ENCODE results near the gene FCN2. TPM values are rescaled to one million over a fixed set of nuclear protein-coding genes. Genes with fewer than 3 reads are reported as not detected.

Gene FCN2
- total RNA-seq, 2 donors from 2014 or later, result not detected

DNA sequence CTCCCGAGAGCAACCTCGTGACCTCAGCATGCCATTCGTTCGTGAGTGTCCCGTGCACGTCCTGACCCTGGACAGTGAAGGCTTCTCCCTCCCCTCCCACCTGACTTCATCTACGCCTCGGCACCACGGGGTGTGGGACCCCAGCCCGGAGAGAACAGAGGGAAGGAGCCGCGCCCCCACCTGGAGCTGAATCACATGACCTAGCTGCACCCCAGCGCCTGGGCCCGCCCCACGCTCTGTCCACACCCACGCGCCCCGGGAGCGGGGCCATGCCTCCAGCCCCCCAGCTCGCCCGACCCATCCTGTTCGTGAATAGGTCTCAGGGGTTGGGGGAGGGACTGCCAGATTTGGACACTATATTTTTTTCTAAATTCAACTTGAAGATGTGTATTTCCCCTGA lies 38.3 kb upstream of the FCN2 start:
- H3K4me1 ChIP-seq (ENCODE audit: control insufficient read depth in 1 of 2, low read depth in 2 of 2), result no peaks in the 10 kb centered on the region
- H3K27ac ChIP-seq, result no peak overlapping the region
- H3K9me3 ChIP-seq, result no peaks in the 10 kb centered on the region
- no peak overlapping the region for H3K4me3 ChIP-seq
- DNase-seq (ENCODE audit: low spot score), result no peak
- TF ChIP-seq, protein P1, sequence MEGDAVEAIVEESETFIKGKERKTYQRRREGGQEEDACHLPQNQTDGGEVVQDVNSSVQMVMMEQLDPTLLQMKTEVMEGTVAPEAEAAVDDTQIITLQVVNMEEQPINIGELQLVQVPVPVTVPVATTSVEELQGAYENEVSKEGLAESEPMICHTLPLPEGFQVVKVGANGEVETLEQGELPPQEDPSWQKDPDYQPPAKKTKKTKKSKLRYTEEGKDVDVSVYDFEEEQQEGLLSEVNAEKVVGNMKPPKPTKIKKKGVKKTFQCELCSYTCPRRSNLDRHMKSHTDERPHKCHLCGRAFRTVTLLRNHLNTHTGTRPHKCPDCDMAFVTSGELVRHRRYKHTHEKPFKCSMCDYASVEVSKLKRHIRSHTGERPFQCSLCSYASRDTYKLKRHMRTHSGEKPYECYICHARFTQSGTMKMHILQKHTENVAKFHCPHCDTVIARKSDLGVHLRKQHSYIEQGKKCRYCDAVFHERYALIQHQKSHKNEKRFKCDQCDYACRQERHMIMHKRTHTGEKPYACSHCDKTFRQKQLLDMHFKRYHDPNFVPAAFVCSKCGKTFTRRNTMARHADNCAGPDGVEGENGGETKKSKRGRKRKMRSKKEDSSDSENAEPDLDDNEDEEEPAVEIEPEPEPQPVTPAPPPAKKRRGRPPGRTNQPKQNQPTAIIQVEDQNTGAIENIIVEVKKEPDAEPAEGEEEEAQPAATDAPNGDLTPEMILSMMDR (IDR thresholded peaks at IDR 0.05), result no peak
- no peak for ATAC-seq (ENCODE audit: insufficient number of reproducible peaks, low FRiP score, low read depth)
- peaks cover 44% of the 10 kb centered on the region for H3K36me3 ChIP-seq
- H3K27me3 ChIP-seq (replicated peaks; ENCODE audit: insufficient read depth), result no peaks in the 10 kb centered on the region

DNA sequence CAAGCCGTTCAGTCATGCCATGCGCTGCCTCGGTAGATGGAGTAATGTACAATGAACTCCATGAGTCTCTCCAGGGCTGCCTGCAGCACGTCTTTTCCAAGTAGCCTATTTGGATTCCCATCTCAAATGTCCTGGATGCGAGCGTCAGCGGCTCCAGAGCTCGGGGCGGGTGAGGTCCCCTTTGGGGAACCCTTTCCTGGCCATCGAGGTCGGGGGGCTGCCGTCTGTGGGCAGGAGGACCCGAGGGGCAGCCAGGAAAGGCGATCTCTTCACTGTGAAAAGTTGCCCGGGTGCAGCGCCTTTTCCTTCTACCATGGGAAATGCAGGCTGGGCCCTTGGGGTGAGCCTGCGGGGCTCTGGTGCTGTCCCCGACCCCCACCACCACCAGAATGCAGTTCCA lies 36.9 kb upstream of the FCN2 start:
- Histone ChIP-seq H3K27ac (no peak overlapping the region), H3K36me3 (peaks cover 32% of the 10 kb centered on the region), H3K4me1 (ENCODE audit: control insufficient read depth in 1 of 2, low read depth in 2 of 2) (no peaks in the 10 kb centered on the region), H3K4me3 (no peak overlapping the region), H3K9me3 (no peaks in the 10 kb centered on the region), H3K27me3 (replicated peaks; ENCODE audit: insufficient read depth) (no peaks in the 10 kb centered on the region)
- DNase-seq (ENCODE audit: low spot score), result no peak
- TF ChIP-seq, protein P1 (IDR thresholded peaks at IDR 0.05), result no peak
- ATAC-seq (ENCODE audit: insufficient number of reproducible peaks, low FRiP score, low read depth), result no peak

DNA sequence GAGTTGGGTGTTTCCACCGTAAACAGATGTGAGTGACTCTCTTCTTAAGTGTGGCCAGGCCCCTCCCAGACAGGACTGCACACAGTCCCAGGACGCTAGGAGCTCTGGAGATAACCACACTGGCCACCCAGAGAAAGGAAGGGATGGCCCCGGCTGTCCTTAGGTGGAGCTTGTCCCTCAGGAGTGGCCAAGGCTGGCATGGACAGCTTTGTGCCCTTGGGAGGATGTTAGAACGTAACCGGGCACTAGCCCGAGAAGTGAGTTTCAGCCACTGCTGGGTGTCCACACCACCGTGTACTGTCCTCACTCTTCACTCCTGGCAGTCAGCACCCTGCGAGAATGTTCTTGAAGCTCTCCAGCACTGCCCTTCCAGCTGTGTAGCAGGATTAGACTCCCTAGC lies 35.8 kb upstream of the FCN2 start:
- Histone ChIP-seq H3K27me3 (replicated peaks; ENCODE audit: insufficient read depth) (no peaks in the 10 kb centered on the region), H3K4me3 (no peak overlapping the region), H3K9me3 (no peaks in the 10 kb centered on the region), H3K4me1 (ENCODE audit: control insufficient read depth in 1 of 2, low read depth in 2 of 2) (no peaks in the 10 kb centered on the region), H3K27ac (no peak overlapping the region), H3K36me3 (peaks cover 27% of the 10 kb centered on the region)
- TF ChIP-seq, protein P1 (IDR thresholded peaks at IDR 0.05), result no peak
- ATAC-seq (ENCODE audit: insufficient number of reproducible peaks, low FRiP score, low read depth) (no peak), DNase-seq (ENCODE audit: low spot score) (no peak)

DNA sequence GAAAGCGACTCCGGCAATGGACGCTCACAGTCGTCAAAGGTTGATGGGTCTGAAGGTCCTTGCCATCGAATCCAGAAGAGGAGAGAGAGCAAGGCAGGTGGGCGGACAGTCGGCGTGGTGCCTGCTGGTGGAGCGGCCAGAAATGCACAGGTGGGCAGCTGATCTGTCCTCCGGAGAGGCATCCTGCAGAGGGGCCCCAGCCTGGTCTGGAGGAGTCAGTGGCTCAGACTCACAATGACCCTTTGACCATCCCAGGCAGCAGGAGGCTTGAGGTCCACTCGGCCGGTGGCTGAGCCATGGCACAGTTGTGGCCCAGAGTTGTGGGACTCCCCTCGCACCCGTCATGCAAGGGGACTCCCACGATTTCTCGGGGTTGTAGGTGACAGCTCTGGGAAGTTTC lies 34.4 kb upstream of the FCN2 start:
- H3K27me3 ChIP-seq (replicated peaks; ENCODE audit: insufficient read depth), result no peaks in the 10 kb centered on the region
- TF ChIP-seq, protein P1 (IDR thresholded peaks at IDR 0.05), result no peak
- H3K27ac ChIP-seq, result no peak overlapping the region
- ATAC-seq (ENCODE audit: insufficient number of reproducible peaks, low FRiP score, low read depth) (no peak), DNase-seq (ENCODE audit: low spot score) (no peak)
- no peaks in the 10 kb centered on the region for H3K9me3 ChIP-seq
- no peaks in the 10 kb centered on the region for H3K4me1 ChIP-seq (ENCODE audit: control insufficient read depth in 1 of 2, low read depth in 2 of 2)
- no peak overlapping the region for H3K4me3 ChIP-seq
- H3K36me3 ChIP-seq, result peaks cover 19% of the 10 kb centered on the region

DNA sequence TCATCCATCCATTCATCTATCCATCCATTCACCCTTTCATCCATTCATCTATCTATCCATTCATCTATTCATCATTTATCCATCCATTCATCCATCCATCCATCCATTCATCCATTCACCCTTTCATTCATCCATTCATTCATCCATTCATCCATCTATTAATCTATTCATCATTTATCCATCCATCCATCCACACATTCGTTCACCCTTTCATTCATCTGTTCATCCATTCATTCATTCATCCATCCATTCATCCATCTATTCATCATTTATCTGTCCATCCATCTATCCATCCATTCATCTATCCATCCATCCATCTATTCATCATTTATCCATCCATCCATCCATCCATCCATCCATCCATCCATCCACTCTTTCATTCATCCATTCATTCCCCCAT lies 33.9 kb upstream of the FCN2 start:
- H3K36me3 ChIP-seq, result peaks cover 19% of the 10 kb centered on the region
- no peaks in the 10 kb centered on the region for H3K4me1 ChIP-seq (ENCODE audit: control insufficient read depth in 1 of 2, low read depth in 2 of 2)
- ATAC-seq (ENCODE audit: insufficient number of reproducible peaks, low FRiP score, low read depth) (no peak), DNase-seq (ENCODE audit: low spot score) (no peak)
- H3K27ac ChIP-seq, result no peak overlapping the region
- no peaks in the 10 kb centered on the region for H3K27me3 ChIP-seq (replicated peaks; ENCODE audit: insufficient read depth)
- H3K4me3 ChIP-seq, result no peak overlapping the region
- TF ChIP-seq, protein P1 (IDR thresholded peaks at IDR 0.05), result no peak
- H3K9me3 ChIP-seq, result no peaks in the 10 kb centered on the region
